Lung (tissue), 12 donors: Measurements from ENCODE around the gene SIDT2. TPM values are rescaled to one million over a fixed set of nuclear protein-coding genes. Genes with fewer than 3 reads are reported as not detected.

ENCODE experiments used
- ATAC-seq: fragments of 200-7000 bp; cut with Tn5 transposase; one replicate; pipeline ENCODE4 v1.9.1; 2020; ENCODE audit warnings: moderate number of reproducible peaks; ENCODE audit not compliant: insufficient read depth, low FRiP score
- DNase-seq, 3 donors: peaks; one replicate each; pipeline ENCODE4 v3.0.0-alpha.2; 2013 to 2017
- H3K27ac ChIP-seq, 2 donors: one replicate each; pipeline ENCODE4 v1.5.1; 2013; ENCODE audit warnings: mild to moderate bottlenecking in 2 of 2, moderate library complexity in 2 of 2, control low read depth in 1 of 2, inconsistent platforms in 1 of 2, low read depth in 1 of 2, low read length in 1 of 2
- H3K27me3 ChIP-seq, 3 donors: one replicate each; pipeline ENCODE4 v1.5.1; 2013; ENCODE audit warnings: low read length in 2 of 3; ENCODE audit not compliant: control insufficient read depth in 3 of 3, insufficient read depth in 3 of 3
- H3K36me3 ChIP-seq, 4 donors: one replicate each; pipeline ENCODE4 v1.5.1; 2013; ENCODE audit warnings: low read length in 4 of 4, mild to moderate bottlenecking in 1 of 4, moderate library complexity in 1 of 4; ENCODE audit not compliant: control insufficient read depth in 4 of 4, insufficient read depth in 4 of 4
- H3K4me1 ChIP-seq, 5 donors: one replicate each; pipeline ENCODE4 v1.5.1; 2013; ENCODE audit warnings: low read length in 5 of 5, mild to moderate bottlenecking in 2 of 5, moderate library complexity in 1 of 5; ENCODE audit not compliant: control insufficient read depth in 5 of 5, insufficient read depth in 5 of 5
- H3K4me3 ChIP-seq: one replicate; pipeline ENCODE4 v1.5.1; 2013; ENCODE audit warnings: mild to moderate bottlenecking, control low read depth, moderate library complexity
- H3K9ac ChIP-seq, 2 donors: one replicate each; pipeline ENCODE4 v1.5.1; 2013; ENCODE audit warnings: low read length in 2 of 2, control low read depth in 1 of 2; ENCODE audit not compliant: insufficient read depth in 1 of 2
- H3K9me3 ChIP-seq, 4 donors: one replicate each; pipeline ENCODE4 v1.5.1; 2013; ENCODE audit warnings: low read length in 3 of 4, mild to moderate bottlenecking in 1 of 4, moderate library complexity in 1 of 4; ENCODE audit not compliant: control insufficient read depth in 4 of 4, insufficient read depth in 3 of 4
- WGBS, 2 donors: extraction: QIAGEN DNeasy Blood & Tissue Kit; methylation state at CpG; one replicate each; pipeline ENCODE4 v1.1.7; 2013; 5-methylcytosine and 5-hydroxymethylcytosine counted together
- polyA plus RNA-seq, 2 donors: library from polyadenylated mRNA; stranded (reverse); fragments of 200-250 nt; gene quantifications; one replicate each; pipeline ENCODE4 v1.2.1, GENCODE V29; 2013
- total RNA-seq, 2 donors: library from RNA; depleted of rRNA in 1 of 2; stranded (reverse); fragments of >200 nt in 1 of 2; gene quantifications; one replicate each; pipeline ENCODE4 v1.2.1, GENCODE V29; 2014 to 2021
- TF ChIP-seq, protein P1 (sequence below): IDR thresholded peaks from 2 replicates; pipeline ENCODE4 v1.5.1; 2012; ENCODE audit warnings: mild to moderate bottlenecking; ENCODE audit errors: control extremely low read depth, extremely low read depth
- donor health status: control.
- donor health status: control.
- donor health status: Bipolar disorder and iron deficiency.
- donor health status: healthy.
- donor health status: DM: yes; HTN: yes; CAD: no.

The SIDT2 gene
- total and polyA plus RNA-seq, 4 donors = 25.4 to 84.8 (median 38.4) TPM

DNA sequence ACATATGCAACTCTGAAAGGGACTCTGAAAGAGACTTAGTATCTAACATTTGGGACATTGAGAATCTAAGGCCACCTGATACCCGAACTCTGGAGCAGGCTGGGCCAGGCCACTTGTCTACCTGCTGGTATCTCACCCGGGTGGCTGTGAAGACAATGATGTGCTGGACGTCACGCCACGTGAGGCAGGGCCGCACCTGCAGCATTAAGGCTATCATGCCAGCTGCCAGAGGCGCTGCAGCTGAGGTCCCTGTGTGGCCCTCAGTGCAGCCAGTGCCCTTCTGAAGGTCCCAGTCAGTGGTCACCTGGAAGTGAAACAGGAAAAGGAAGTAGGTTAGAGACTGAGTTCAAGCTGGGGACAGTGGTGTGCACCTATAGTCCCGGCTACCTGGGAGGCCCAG is 40.9 kb downstream of the SIDT2 start:
- TF ChIP-seq, protein P1, sequence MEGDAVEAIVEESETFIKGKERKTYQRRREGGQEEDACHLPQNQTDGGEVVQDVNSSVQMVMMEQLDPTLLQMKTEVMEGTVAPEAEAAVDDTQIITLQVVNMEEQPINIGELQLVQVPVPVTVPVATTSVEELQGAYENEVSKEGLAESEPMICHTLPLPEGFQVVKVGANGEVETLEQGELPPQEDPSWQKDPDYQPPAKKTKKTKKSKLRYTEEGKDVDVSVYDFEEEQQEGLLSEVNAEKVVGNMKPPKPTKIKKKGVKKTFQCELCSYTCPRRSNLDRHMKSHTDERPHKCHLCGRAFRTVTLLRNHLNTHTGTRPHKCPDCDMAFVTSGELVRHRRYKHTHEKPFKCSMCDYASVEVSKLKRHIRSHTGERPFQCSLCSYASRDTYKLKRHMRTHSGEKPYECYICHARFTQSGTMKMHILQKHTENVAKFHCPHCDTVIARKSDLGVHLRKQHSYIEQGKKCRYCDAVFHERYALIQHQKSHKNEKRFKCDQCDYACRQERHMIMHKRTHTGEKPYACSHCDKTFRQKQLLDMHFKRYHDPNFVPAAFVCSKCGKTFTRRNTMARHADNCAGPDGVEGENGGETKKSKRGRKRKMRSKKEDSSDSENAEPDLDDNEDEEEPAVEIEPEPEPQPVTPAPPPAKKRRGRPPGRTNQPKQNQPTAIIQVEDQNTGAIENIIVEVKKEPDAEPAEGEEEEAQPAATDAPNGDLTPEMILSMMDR = no peak
- ATAC-seq = no peak
- peaks cover 22 to 60% (median 34%) of the 10 kb centered on the region in 4 donors for H3K36me3 ChIP-seq
- WGBS, 2 donors = 92 to 93% methylated on average over 8 of the region's 8 CpGs
- DNase-seq = no peak
- no peak overlapping the region for H3K4me3 ChIP-seq
- no peaks in the 10 kb centered on the region for H3K9me3 ChIP-seq
- peaks cover 0 to 20% (median 6%) of the 10 kb centered on the region in 5 donors for H3K4me1 ChIP-seq
- H3K27ac ChIP-seq = no peak overlapping the region
- no peak overlapping the region for H3K9ac ChIP-seq
- no peaks in the 10 kb centered on the region for H3K27me3 ChIP-seq

DNA sequence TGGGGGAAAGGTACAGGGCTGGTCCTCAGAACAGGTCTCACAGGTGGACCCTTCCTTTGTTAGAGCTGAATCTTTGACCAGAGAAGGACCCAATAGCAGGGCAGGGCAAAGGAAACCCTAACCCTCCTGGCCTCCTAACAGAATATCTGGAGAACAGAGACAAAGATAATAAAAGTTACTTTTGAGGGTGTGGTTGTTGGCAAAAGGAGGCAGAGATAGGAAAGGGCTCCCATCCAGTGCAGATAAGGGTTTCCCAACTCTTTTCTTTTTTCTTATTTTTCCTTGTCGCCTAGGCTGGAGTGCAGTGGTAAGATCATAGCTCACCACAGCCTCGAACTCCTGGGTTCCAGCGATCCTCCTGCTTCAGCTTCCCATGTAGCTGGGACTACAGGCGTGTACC is 41.5 kb downstream of the SIDT2 start:
- Histone ChIP-seq H3K4me3 (no peak overlapping the region), H3K4me1 (peaks cover 0 to 20% (median 6%) of the 10 kb centered on the region in 5 donors), H3K9ac (no peak overlapping the region), H3K27me3 (no peaks in the 10 kb centered on the region), H3K9me3 (no peaks in the 10 kb centered on the region), H3K36me3 (peaks cover 20 to 56% (median 32%) of the 10 kb centered on the region in 4 donors), H3K27ac (peak overlapping the region in 1 of 2 donors; percentile 34)
- no peak for DNase-seq
- TF ChIP-seq, protein P1 = no peak
- WGBS, 2 donors = 92% methylated on average over 4 of the region's 4 CpGs
- no peak for ATAC-seq

DNA sequence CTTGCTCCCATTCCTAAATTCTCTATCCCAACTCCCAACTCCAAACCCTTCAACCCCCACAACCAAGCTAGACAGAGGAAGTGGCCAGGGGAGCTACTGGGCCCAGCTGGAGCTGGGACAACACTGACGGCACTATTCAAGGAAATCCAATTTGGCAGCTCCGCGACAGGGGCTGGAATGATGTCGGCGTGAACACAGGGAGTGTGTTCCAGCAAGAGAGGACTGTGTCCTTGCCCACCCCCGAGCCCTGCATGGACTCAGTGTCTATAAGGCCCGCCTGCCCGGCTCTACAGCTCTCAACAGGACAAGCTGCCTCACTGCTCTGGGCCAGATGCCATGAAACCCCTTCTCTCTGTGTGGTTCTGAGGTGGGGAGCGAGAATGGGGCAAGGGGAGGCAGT is 42.0 kb downstream of the SIDT2 start:
- peak in 2 of 3 donors; percentile 69 to 76 for DNase-seq
- H3K4me3 ChIP-seq = no peak overlapping the region
- TF ChIP-seq, protein P1 = no peak
- no peaks in the 10 kb centered on the region for H3K9me3 ChIP-seq
- H3K36me3 ChIP-seq = peaks cover 20 to 60% (median 34%) of the 10 kb centered on the region in 4 donors
- H3K27me3 ChIP-seq = no peaks in the 10 kb centered on the region
- H3K27ac ChIP-seq = peak overlapping the region; percentile 27 to 66
- no peak overlapping the region for H3K9ac ChIP-seq
- 77 to 83% methylated on average over 9 of the region's 9 CpGs for WGBS, 2 donors
- no peak for ATAC-seq
- H3K4me1 ChIP-seq = peaks cover 0 to 20% (median 6%) of the 10 kb centered on the region in 5 donors
